BLaER1 treated with 17β-estradiol and CSF1 and Interleukin-3, amounts not matched to agents 10 nM and 100 nM (cell line): ENCODE results near the gene ACHE.

Experiments
- H3K27ac ChIP-seq, 11 experiments: shearing (Covaris generic); formaldehyde crosslinking; 2 replicates each; pipeline ENCODE4 v1.8.1; 2022
- H3K27me3 ChIP-seq, 11 experiments: shearing (Covaris generic); formaldehyde crosslinking; 2 replicates each; pipeline ENCODE4 v1.8.1; 2022
- H3K36me3 ChIP-seq, 11 experiments: shearing (Covaris generic); formaldehyde crosslinking; 2 replicates each; pipeline ENCODE4 v1.8.1; 2022
- H3K4me1 ChIP-seq, 10 experiments: shearing (Covaris generic); formaldehyde crosslinking; 2 replicates each; pipeline ENCODE4 v1.8.1; 2022
- H3K4me2 ChIP-seq, 11 experiments: shearing (Covaris generic); formaldehyde crosslinking; 2 replicates each; pipeline ENCODE4 v1.8.1; 2022
- H3K4me3 ChIP-seq, 10 experiments: shearing (Covaris generic); formaldehyde crosslinking; 2 replicates each; pipeline ENCODE4 v1.8.1; 2022
- H3K9ac ChIP-seq, 11 experiments: shearing (Covaris generic); formaldehyde crosslinking; 2 replicates each; pipeline ENCODE4 v1.8.1; 2022
- H3K9me3 ChIP-seq, 11 experiments: shearing (Covaris generic); formaldehyde crosslinking; replicated peaks in 1 of 11; 2 replicates each; pipeline ENCODE4 v1.8.1; 2022
- H4K20me1 ChIP-seq, 11 experiments: shearing (Covaris generic); formaldehyde crosslinking; 2 replicates each; pipeline ENCODE4 v1.8.1; 2022
- Cebpa-rat ChIP-seq, 11 experiments: shearing (Covaris generic); IDR thresholded peaks; 2 replicates each; pipeline ENCODE4 v1.8.1; 2022

The ACHE gene

DNA sequence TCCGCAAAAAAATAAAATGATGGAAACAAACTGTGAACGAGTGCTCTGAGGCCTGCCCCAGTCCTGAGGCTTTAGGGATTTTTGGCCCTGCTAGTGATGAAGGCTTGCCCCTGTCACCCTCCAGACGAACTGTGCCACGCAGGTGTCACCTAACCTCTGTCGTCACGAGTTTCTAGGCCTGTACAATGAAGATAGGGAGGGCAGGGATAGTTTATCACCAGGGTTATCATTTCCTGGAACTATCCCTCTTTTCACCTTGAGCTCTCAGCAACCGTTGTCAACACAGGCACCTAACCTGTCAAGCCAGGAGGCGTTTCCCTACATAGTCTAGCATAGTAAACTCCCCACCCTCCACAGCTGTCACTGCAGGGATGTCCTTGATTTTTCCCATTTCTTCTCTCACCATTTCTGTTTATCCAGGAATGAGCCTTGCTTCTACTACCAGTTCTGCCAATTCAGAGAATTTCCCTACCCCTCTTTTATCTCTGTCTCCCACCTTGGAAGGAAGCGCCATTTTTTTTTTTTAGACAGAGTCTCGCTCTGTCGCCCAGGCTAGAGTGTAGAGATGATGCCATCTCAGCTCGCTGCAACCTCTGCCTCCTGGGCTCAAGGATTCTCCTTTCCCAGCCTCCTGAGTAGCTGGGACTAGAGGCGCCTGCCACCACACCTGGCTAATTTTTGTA, 2.2 kb upstream of the ACHE start:
- Histone ChIP-seq H3K9ac (no peak overlapping the region), H3K4me2 (no peak overlapping the region), H3K27ac (no peak overlapping the region), H4K20me1 (peaks cover 0 to 35% (median 8%) of the 10 kb centered on the region in 11 experiments; a peak in 13 of 22 replicates), H3K4me3 (no peak overlapping the region), H3K36me3 (no peaks in the 10 kb centered on the region), H3K27me3 (peaks cover 45 to 57% (median 55%) of the 10 kb centered on the region in 11 experiments), H3K4me1 (peaks cover 11 to 42% (median 19%) of the 10 kb centered on the region in 10 experiments; a peak in 19 of 20 replicates), H3K9me3 (no peaks in the 10 kb centered on the region)
- TF ChIP-seq Cebpa-rat (IDR thresholded peaks at IDR 0.05): no peak

DNA sequence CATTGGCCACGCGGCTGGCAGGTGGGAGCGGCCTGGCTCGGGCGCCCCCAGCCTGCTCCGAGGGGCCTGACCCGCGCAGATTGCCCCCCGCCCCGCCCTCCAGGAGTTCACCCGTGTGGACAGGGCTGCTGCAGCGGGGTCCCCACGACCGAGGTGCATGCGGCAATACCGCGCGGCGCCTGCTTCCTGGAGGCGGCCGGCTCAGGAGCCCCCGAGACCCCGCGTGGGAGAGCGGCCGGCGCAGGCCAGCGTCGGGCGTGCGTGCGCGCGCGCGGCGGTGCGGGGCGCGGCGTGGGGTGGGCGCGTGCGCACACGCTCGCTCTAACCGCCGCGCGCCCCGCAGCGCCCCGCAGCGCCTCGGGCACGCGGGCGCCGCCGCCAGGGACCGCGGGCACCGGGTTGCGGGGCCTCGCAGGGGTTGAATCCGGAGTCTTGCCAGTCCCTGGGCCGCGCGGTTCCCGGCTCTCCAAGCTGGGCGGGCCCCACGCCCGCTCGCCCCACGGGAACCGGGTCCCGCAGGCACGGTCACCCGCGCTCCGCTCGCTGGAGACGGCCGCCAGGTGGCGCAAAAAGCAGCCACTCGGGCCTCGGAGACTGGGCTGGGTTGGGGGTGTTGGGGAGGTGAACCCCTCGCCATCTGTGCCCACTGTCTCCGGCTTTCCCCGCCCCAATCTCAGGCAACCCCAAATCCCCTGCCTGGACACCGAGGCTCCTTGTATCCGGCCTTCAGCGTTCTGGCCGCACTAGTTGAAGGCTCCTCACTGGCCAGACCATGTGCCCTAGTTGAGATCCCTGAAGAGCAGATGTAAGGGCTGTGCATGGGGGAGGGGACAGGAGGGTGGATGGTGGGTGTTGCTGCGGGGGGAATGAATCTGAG, 1.3 kb upstream of the ACHE start:
- no peak overlapping the region for H3K27ac ChIP-seq
- H3K9ac ChIP-seq: no peak overlapping the region
- H3K27me3 ChIP-seq: peaks cover 54 to 66% (median 64%) of the 10 kb centered on the region in 11 experiments
- TF ChIP-seq Cebpa-rat (IDR thresholded peaks at IDR 0.05): no peak
- no peaks in the 10 kb centered on the region for H3K9me3 ChIP-seq
- H4K20me1 ChIP-seq: peaks cover 0 to 38% (median 8%) of the 10 kb centered on the region in 11 experiments; a peak in 13 of 22 replicates
- H3K4me2 ChIP-seq: peak overlapping the region in 2 of 11 experiments; percentile 29 to 100; a peak in 1 of 22 replicates
- H3K4me3 ChIP-seq: 0 out of 20 replicates have a peak overlapping the region, but pooled peaks of 1 of the 10 experiments have one; percentile 16
- no peaks in the 10 kb centered on the region for H3K36me3 ChIP-seq
- H3K4me1 ChIP-seq: peaks cover 12 to 37% (median 22%) of the 10 kb centered on the region in 10 experiments; a peak in 19 of 20 replicates

DNA sequence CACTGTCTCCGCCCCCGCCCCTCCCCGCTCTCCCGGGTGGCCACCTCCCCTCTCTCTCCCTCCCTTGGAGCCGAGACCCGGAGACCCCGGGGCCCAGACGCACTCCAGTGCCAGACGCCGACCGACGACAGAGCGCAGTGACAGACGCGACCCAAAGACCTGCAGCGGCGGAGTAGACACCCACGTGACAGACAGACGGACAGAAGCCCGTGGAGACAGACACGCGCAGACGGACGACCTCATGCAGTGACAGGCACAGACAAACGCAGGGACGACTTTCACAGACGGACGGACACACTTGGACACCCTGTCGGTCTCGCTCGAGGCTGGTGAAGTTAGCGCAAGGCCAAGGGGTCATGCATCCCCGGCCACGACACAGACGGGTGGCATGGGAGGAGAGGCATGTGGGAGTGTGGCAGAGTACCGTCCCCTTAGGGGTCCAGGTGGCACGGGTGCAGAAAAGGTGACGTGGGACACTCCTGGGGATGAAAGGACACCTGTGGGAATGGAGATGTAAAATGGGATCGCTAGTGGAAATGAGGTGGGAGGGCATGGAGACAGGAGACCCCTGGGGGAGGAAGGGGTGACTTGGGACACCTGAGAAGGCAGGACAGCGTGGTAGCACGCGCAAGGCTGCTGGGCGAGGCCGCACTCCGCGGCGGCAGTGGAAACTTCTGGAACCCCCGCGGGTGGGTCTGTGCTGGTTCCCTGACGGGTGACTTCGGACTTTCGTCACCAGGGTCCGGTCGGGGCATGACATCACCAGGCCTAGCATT, 456 bp upstream of the ACHE start:
- Histone ChIP-seq H4K20me1 (peaks cover 0 to 38% (median 8%) of the 10 kb centered on the region in 11 experiments; a peak in 13 of 22 replicates), H3K36me3 (no peaks in the 10 kb centered on the region), H3K27me3 (peaks cover 63 to 74% (median 72%) of the 10 kb centered on the region in 11 experiments), H3K27ac (no peak overlapping the region), H3K9me3 (no peaks in the 10 kb centered on the region), H3K4me2 (peak overlapping the region in 10 of 11 experiments; percentile 40 to 100 (median 68); a peak in 19 of 22 replicates), H3K9ac (no peak overlapping the region), H3K4me3 (peak overlapping the region in 7 of 10 experiments; percentile 16 to 66 (median 29); a peak in 10 of 20 replicates), H3K4me1 (peaks cover 16 to 36% (median 25%) of the 10 kb centered on the region in 10 experiments)
- no peak for TF ChIP-seq Cebpa-rat (IDR thresholded peaks at IDR 0.05)

DNA sequence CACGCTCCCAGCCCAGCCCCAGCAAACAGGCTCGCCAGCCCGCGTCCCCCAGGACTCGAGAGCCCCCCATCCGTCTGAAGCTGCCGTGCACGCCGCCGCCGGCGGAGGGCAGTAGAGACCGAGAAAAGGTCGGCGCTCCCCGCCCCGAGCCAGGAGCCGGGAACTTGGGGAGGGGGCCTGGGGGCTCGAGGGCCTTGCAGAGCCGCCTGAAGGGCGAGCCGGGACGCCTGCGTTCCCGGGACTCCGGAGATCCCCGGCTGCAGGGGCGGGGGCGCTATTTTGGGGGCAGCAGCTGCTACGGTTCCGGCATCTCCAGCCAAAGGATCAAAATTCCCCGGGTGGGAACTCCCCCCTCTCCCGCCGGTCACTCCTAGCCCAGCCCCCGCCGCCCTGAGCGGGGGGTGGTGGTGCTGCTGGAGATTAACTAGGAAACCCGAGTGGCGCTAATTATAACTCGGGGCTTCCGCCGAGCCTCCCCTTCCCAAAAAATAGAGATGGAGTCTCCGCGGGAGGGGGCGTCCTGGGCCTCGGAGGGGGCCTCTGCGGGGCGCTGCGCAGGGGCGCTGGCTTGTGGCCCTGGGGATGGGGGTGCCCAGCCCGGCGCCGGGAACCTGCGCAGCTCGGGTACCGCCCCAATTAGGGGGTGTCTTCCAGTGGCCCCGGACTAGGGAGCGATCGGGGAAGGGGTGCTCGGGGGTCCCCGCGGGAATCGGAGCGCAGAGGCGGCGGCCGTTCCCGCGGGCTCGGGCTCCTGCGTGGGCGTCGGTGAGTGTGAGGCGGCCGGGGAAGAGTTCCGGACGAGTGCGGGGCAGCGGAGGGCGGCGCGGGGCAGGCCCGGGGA, 608 bp downstream of the ACHE start:
- peak overlapping the region; percentile 99 to 100 (median 100) for H3K4me2 ChIP-seq
- peak overlapping the region; percentile 59 to 73 (median 64) for H3K4me3 ChIP-seq
- peak overlapping the region; percentile 29 to 71 (median 60); a peak in 21 of 22 replicates for H3K9ac ChIP-seq

GRCh38 chr7:100893910-100894721, 1.6 kb downstream of the ACHE start:
- peaks cover 0 to 2% (median 0%) of the 10 kb centered on the region in 11 experiments; a peak in 5 of 22 replicates for H3K36me3 ChIP-seq
- peaks cover 70 to 85% (median 82%) of the 10 kb centered on the region in 11 experiments for H3K27me3 ChIP-seq
- TF ChIP-seq Cebpa-rat (IDR thresholded peaks at IDR 0.05): no peak
- H3K9me3 ChIP-seq: no peaks in the 10 kb centered on the region
- no peak overlapping the region for H3K27ac ChIP-seq
- peaks cover 0 to 38% (median 8%) of the 10 kb centered on the region in 11 experiments; a peak in 14 of 22 replicates for H4K20me1 ChIP-seq
- peak overlapping the region in 4 of 11 experiments; percentile 54 to 71 (median 66); a peak in 5 of 22 replicates for H3K9ac ChIP-seq
- peak overlapping the region; percentile 99 to 100 (median 100) for H3K4me2 ChIP-seq
- H3K4me1 ChIP-seq: peaks cover 28 to 50% (median 38%) of the 10 kb centered on the region in 10 experiments
- H3K4me3 ChIP-seq: peak overlapping the region in 4 of 10 experiments; percentile 65 to 73 (median 67); a peak in 5 of 20 replicates

More for the DNA sequence above, 608 bp downstream of the ACHE start:
- Histone ChIP-seq H3K4me1 (peaks cover 26 to 47% (median 35%) of the 10 kb centered on the region in 10 experiments), H3K27me3 (peaks cover 70 to 85% (median 82%) of the 10 kb centered on the region in 11 experiments), H3K9me3 (no peaks in the 10 kb centered on the region), H3K36me3 (no peaks in the 10 kb centered on the region), H3K27ac (no peak overlapping the region), H4K20me1 (peaks cover 0 to 38% (median 8%) of the 10 kb centered on the region in 11 experiments; a peak in 13 of 22 replicates)
- TF ChIP-seq Cebpa-rat (IDR thresholded peaks at IDR 0.05): no peak

DNA sequence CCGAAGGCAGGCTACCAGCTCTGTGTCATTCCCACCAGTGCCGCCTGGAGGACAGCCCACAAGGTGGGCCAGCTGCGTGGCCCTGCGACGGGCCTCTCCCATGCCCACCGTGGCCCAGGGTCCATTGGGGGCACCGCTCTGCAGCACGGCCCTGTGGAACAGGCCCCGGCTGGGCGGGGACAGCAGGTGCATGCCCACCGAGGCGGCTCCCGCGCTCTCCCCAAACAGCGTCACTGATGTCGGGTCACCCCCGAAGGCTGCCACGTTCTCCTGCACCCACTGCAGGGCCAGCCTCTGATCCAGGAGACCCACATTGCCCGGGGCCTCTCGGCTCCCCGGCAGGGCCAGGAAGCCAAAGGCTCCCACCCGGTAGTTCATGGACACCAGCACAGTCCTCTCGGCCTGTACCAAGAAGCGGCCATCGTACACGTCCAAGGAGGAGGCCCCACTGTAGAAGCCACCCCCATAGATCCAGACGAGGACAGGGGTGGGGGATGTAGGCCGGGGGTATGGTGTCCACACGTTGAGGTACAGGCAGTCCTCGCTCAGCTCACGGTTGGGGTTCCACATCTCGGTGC, 2.3 kb downstream of the ACHE start:
- peak overlapping the region; percentile 9 to 56 (median 43); a peak in 17 of 22 replicates for H3K4me2 ChIP-seq
- peaks cover 35 to 57% (median 45%) of the 10 kb centered on the region in 10 experiments for H3K4me1 ChIP-seq
- H4K20me1 ChIP-seq: peaks cover 0 to 43% (median 11%) of the 10 kb centered on the region in 11 experiments; a peak in 17 of 22 replicates
- H3K9ac ChIP-seq: no peak overlapping the region
- H3K36me3 ChIP-seq: peaks cover 4 to 9% (median 7%) of the 10 kb centered on the region in 11 experiments; a peak in 21 of 22 replicates
- peaks cover 70 to 83% (median 81%) of the 10 kb centered on the region in 11 experiments for H3K27me3 ChIP-seq
- H3K27ac ChIP-seq: no peak overlapping the region
- no peak overlapping the region for H3K4me3 ChIP-seq
- no peak for TF ChIP-seq Cebpa-rat (IDR thresholded peaks at IDR 0.05)
- H3K9me3 ChIP-seq: no peaks in the 10 kb centered on the region
